Epithelial cell of esophagus (primary cell): ENCODE measurements around the gene CDH8.

ENCODE experiments used
- DNase-seq: peaks from one replicate; pipeline ENCODE4 v3.0.0; 2010; ENCODE audit warnings: low read depth
- H3K4me3 ChIP-seq: 2 replicates; pipeline ENCODE4 v1.5.1; 2011; ENCODE audit warnings: mild to moderate bottlenecking, low read length, control low read depth
- CTCF ChIP-seq: IDR thresholded peaks from 2 replicates; pipeline ENCODE4 v1.5.1; 2011; ENCODE audit warnings: low read depth, mild to moderate bottlenecking, low read length, control low read depth, inconsistent platforms; ENCODE audit not compliant: insufficient read depth; ENCODE audit errors: missing control alignments

Gene CDH8

GRCh38 chr16:61820820-61821219 lies 215.4 kb downstream of the CDH8 start:
- DNase-seq: no peak
- no peak overlapping the region for H3K4me3 ChIP-seq
- TF ChIP-seq CTCF: no peak

DNA sequence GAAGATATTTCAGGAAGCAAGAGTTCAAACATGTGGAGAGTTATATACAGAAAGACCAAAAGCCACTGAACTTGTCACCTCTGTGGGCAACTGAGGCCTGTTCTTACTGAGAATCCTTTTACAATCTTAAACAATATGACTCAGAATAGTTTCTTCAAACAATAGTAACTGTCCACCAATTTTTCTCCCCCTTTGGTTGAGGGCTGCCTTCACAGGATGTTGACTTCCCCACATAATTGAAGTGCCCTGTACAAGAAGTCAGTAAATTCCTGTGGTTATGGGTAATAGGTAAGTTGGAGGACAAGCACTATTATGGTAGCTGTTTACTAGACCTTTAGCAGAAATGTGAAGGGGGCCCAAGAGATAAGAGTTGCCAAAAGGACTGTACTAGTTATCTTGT lies 215.8 kb downstream of the CDH8 start:
- DNase-seq: no peak

DNA sequence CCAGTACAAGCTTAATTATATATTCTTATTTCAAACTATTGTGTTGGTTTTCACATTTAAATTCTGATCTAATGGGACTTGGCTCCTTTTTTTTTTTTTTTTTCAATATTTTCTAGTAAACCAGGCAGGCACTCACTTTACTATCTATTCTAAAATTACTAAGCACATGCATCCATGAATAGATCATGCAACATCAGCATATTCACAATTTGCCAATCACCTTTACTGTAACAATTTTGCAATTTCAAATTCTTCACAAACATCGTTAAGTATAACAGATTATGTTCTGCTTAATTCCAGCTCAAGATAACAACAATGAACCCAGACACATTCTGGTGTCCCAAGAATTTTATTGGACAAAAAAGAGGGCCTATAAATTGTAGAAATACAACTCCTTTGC lies 217.4 kb downstream of the CDH8 start:
- TF ChIP-seq CTCF: no peak
- DNase-seq: no peak
- no peak overlapping the region for H3K4me3 ChIP-seq

More for the DNA sequence above, 215.8 kb downstream of the CDH8 start:
- no peak for TF ChIP-seq CTCF
- H3K4me3 ChIP-seq: no peak overlapping the region

- no peak overlapping the region for H3K4me3 ChIP-seq
- TF ChIP-seq CTCF: no peak
- DNase-seq: no peak
Observed at GRCh38 chr16:61817583-61818278, 218.5 kb downstream of the CDH8 start.

- no peak for DNase-seq
- no peak overlapping the region for H3K4me3 ChIP-seq
- no peak for TF ChIP-seq CTCF
Observed at GRCh38 chr16:61814726-61815347, 221.4 kb downstream of the CDH8 start.

DNA sequence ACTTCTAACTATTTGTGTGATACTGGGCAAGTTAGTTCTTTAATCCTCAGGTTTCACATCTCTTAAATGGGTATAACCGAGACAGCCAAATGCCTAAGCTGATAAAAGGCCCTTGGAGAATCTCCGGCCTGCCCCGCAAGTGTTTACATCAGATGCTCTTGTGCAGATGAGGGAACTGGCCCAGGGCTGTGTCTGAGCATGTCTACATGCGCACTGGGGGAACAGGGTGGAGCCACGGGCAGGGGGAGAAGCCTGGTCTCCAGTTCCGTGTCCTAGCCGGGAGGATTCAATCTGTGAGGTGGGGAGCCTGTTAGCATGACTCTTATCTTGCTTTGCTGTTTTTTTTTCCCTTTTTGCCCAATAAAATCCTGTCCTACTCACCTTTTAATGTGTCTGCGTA lies 222.9 kb downstream of the CDH8 start:
- DNase-seq: no peak
- H3K4me3 ChIP-seq: no peak overlapping the region
- TF ChIP-seq CTCF: no peak

GRCh38 chr16:61812251-61812650 lies 224.0 kb downstream of the CDH8 start:
- no peak for DNase-seq
- H3K4me3 ChIP-seq: no peak overlapping the region
- no peak for TF ChIP-seq CTCF
